H1 (cell line): ENCODE results near the gene DCBLD2. TPM values are rescaled to one million over a fixed set of nuclear protein-coding genes. Genes with fewer than 3 reads are reported as not detected.

Experiments
- CHD7 ChIP-seq: fragments of 300-600 bp; sonication (generic); IDR thresholded peaks from 2 replicates; pipeline ENCODE4 v1.7.1; 2012; ENCODE audit warnings: low read length, moderate library complexity, mild to moderate bottlenecking, inconsistent platforms; ENCODE audit not compliant: insufficient replicate concordance
- polyA plus RNA-seq, 7 experiments: library from polyadenylated mRNA; depleted of rRNA in 3 of 7; stranded (reverse) in 5 of 7; unstranded in 2 of 7; fragments of >200 nt in 5 of 7; fragments of 200-250 nt in 2 of 7; gene quantifications; 1 replicate in 5 of 7; 2 replicates in 1 of 7; 4 replicates in 1 of 7; pipeline versions ENCODE4 v1.2.1 to v1.2.3, GENCODE V29; 2011 to 2013; ENCODE audit warnings: missing spikeins in 2 of 7, mixed read lengths in 2 of 7
- total RNA-seq: library from RNA; stranded (reverse); fragmentation: NEBNext Ultra II Directional; extraction: Animal tissue kit (Norgen Biotek cat#: 25700); gene quantifications from 2 replicates; pipeline ENCODE4 v1.2.1, GENCODE V29; 2021

The DCBLD2 gene
- total and polyA plus RNA-seq, 2 of the 8 experiments (the other 6 are each of a cell fraction or from before 2014, with no cell fraction given) = 19.6 to 63.8 TPM

GRCh38 chr3:98787181-98787580 is 114.3 kb downstream of the DCBLD2 start (continued):
- no peak for TF ChIP-seq CHD7
